ENCODE results near the gene SLCO2B1. TPM values are rescaled to one million over a fixed set of nuclear protein-coding genes. Genes with fewer than 3 reads are reported as not detected.

SLCO2B1 gene
- total and polyA plus RNA-seq, 11 donors, result 4.7 to 167 (median 15.8) TPM

DNA sequence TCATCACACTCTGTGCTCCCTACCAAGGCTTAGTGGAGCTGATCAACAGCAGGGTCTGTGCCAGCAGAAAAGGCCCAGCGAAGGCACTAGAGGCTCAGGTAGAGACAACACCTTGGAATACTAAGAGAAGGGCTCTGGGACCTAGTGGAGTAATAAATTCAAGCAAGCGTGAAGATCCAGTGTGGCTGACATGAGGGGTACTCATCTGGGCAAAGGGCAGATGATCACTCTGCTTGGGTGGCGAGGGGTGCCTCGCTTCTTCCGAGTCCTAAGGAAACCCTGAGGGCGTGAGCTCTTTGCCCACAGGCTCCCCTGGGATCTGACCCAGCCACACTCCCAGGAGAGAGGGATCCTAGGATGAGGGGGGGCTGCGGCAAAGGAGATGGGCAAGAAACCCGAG, 86.1 kb downstream of the SLCO2B1 start:
- H3K27ac ChIP-seq, result no peak overlapping the region
- H3K36me3 ChIP-seq, result no peaks in the 10 kb centered on the region
- no peaks in the 10 kb centered on the region for H3K9me3 ChIP-seq
- DNase-seq (no peak), ATAC-seq (no peak)
- TF ChIP-seq, protein P1, sequence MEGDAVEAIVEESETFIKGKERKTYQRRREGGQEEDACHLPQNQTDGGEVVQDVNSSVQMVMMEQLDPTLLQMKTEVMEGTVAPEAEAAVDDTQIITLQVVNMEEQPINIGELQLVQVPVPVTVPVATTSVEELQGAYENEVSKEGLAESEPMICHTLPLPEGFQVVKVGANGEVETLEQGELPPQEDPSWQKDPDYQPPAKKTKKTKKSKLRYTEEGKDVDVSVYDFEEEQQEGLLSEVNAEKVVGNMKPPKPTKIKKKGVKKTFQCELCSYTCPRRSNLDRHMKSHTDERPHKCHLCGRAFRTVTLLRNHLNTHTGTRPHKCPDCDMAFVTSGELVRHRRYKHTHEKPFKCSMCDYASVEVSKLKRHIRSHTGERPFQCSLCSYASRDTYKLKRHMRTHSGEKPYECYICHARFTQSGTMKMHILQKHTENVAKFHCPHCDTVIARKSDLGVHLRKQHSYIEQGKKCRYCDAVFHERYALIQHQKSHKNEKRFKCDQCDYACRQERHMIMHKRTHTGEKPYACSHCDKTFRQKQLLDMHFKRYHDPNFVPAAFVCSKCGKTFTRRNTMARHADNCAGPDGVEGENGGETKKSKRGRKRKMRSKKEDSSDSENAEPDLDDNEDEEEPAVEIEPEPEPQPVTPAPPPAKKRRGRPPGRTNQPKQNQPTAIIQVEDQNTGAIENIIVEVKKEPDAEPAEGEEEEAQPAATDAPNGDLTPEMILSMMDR (IDR thresholded peaks at IDR 0.05), result no peak
- TF ChIP-seq POLR2A (IDR thresholded peaks at IDR 0.05), result no peak
- 79 to 86% (median 83%) methylated on average over 8 of the region's 8 CpGs for WGBS, 4 donors
- H3K4me3 ChIP-seq, result no peak overlapping the region
- intact Hi-C loops (cut with DNase I), result no loop called here
- H3K4me1 ChIP-seq, result peaks cover 0 to 19% (median 5%) of the 10 kb centered on the region in 12 donors
- peaks cover 8 to 31% (median 17%) of the 10 kb centered on the region in 9 donors for H3K27me3 ChIP-seq

DNA sequence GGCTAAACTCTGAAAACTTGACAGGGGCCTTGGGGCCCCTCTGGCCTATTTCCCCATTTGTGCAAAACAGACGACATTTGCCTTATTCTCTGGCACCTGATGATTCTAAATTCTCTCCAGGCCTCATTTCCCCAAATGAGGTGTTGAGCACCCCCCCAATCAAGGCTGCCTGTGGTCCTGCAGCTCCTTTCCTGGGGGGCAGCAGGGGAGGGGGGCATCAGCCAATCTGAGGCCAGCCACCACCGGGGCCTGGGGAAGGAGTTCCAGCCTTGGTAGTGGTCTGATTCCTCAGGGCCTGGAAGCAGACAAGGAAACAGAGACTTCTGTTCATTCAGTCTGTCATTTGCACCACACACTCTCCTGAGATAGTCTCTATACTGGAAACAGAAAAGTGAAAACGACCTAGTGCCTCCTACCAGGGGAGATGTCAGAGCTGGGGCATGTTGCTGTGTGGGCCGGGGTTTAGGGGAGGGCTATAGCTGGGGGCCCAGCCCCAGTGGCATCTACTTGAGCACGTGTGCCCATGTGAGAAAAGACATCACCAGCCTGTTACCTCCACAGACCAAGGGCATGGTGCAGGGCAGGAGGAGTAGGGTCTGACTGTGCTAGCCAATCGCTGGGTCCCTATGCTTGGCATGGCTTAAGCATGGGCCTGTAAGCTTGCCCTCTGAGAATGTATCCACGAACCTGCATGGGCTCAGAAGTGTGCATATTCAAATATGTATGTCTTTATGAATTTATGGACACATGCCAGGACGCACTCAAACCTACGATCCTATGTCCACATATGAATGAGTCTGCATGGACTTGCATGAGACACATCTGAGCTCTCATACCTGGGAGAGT, 87.9 kb downstream of the SLCO2B1 start:
- 78 to 85% (median 82%) methylated on average over 8 to 9 of the region's 9 CpGs for WGBS, 4 donors
- peaks cover 19 to 47% (median 31%) of the 10 kb centered on the region in 9 donors for H3K27me3 ChIP-seq
- peaks cover 0 to 21% (median 5%) of the 10 kb centered on the region in 12 donors for H3K4me1 ChIP-seq
- no peak overlapping the region for H3K4me3 ChIP-seq
- TF ChIP-seq, protein P1 (IDR thresholded peaks at IDR 0.05), result no peak
- TF ChIP-seq POLR2A (IDR thresholded peaks at IDR 0.05), result no peak
- intact Hi-C loops (cut with DNase I), result no loop called here
- no peak for DNase-seq
- H3K36me3 ChIP-seq, result no peaks in the 10 kb centered on the region
- no peak for ATAC-seq
- no peak overlapping the region for H3K27ac ChIP-seq
- no peaks in the 10 kb centered on the region for H3K9me3 ChIP-seq

DNA sequence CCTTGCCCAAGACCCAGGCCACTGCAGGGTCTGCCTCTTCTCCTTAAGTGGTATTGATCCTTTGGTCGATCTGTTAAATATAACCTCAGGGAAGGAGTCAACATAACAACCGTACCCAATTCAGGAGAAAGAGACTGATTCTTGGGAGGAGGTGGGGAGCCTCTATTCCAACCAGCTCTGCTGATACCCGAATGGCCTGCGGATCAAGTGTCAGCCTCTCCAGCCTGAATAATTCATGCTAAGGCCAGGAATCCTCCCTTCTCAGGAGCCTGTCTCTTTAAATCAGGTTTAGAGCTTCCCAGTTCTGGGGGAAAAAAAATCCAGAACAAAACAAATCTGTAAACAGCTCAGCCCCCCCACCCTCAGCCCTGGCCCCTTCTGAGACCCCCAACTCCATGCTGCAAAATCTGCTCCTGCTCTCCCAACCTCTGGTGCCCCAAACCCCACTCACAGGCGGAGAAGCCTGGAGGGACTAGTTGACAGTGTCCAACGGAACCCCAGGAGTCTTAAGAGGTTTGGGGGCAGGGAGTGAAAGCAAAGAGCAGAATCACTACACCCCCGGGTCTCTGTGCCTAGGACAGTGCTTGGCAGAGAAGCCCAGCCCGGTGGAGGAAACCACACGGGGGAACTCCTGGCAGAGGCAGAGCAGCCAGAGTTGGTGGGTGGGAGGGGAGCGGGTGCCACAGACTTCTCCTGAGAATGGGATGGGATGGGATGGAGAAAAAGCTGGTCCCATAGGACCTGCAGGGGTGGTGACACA, 88.8 kb downstream of the SLCO2B1 start:
- no peak for ATAC-seq
- Histone ChIP-seq H3K4me1 (peaks cover 0 to 21% (median 5%) of the 10 kb centered on the region in 12 donors), H3K36me3 (no peaks in the 10 kb centered on the region), H3K4me3 (peak overlapping the region in 1 of 12 donors; percentile 58), H3K9me3 (no peaks in the 10 kb centered on the region), H3K27me3 (peaks cover 21 to 55% (median 34%) of the 10 kb centered on the region in 9 donors), H3K27ac (no peak overlapping the region)
- WGBS, 4 donors, result 48 to 54% (median 51%) methylated on average over 10 of the region's 10 CpGs
- no peak for DNase-seq
- intact Hi-C loops (cut with DNase I), result loop anchor here in 4 of 10 donors (2.0 to 5.0 kb wide), 4 partner anchors 32 to 215 kb away; no protein-coding TSS in a partner anchor
- TF ChIP-seq, protein P1 (IDR thresholded peaks at IDR 0.05), result no peak
- TF ChIP-seq POLR2A (IDR thresholded peaks at IDR 0.05), result no peak

Data from heart left ventricle (tissue), 16 donors.